ENCODE results near the gene LZTR1.
"Not testable (repeated sequence)": the region's sequence is repeated elsewhere in the genome, so short reads cannot be mapped to it uniquely, and the experiment has no call there.

LZTR1 gene

GRCh38 chr22:21042978-21043859, 61.1 kb downstream of the LZTR1 start:
- DNase-seq = no peak

GRCh38 chr22:21043860-21044535, 61.9 kb downstream of the LZTR1 start:
- no peak for DNase-seq

- DNase-seq = no peak
Observed at GRCh38 chr22:21044931-21045584, 63.0 kb downstream of the LZTR1 start.

- DNase-seq = no peak
Observed at GRCh38 chr22:21045585-21046294, 63.6 kb downstream of the LZTR1 start, which contains the start of gene LRRC74B. TSS of gene LRRC74B (plus strand) at chr22:21045946. CDS start at chr22:21045987, 41 bp downstream.

- no peak for DNase-seq
Observed at GRCh38 chr22:21047035-21047661, 65.1 kb downstream of the LZTR1 start.

GRCh38 chr22:21047730-21048129, 65.6 kb downstream of the LZTR1 start:
- no peak for DNase-seq

GRCh38 chr22:21048448-21048847, 66.4 kb downstream of the LZTR1 start:
- not testable (repeated sequence) for DNase-seq
